GM18909 (cell line): ENCODE measurements around the gene HSPB9.
A peak's percentile ranks its signal among the peaks of the same experiment; 100 is the strongest.

Experiments used
- ATAC-seq: cut with Tn5 transposase; IDR thresholded peaks from one replicate; pipeline ENCODE4 v1.9.1; 2021; ENCODE audit warnings: mild to moderate bottlenecking; ENCODE audit not compliant: unreplicated experiment, poor library complexity

HSPB9 gene

GRCh38 chr17:42118126-42118510 lies 4.5 kb upstream of the HSPB9 start:
- no peak for ATAC-seq

GRCh38 chr17:42118545-42118944 lies 4.1 kb upstream of the HSPB9 start:
- no peak for ATAC-seq

GRCh38 chr17:42119301-42119700 lies 3.3 kb upstream of the HSPB9 start:
- no peak for ATAC-seq

GRCh38 chr17:42120161-42120769 lies 2.3 kb upstream of the HSPB9 start:
- ATAC-seq, result no peak

- ATAC-seq, result peak; percentile 67
These were observed 1.5 kb upstream of the HSPB9 start, which contains the start of gene KAT2A for GRCh38 chr17:42120770-42121769. Gene KAT2A, minus strand, starts transcription at chr17:42121367. Its CDS starts 63 bp downstream, at chr17:42121304.

GRCh38 chr17:42124256-42124655 lies 1.7 kb downstream of the HSPB9 start:
- no peak for ATAC-seq

GRCh38 chr17:42125565-42125964 lies 3.0 kb downstream of the HSPB9 start:
- no peak for ATAC-seq

GRCh38 chr17:42126836-42127235 lies 4.2 kb downstream of the HSPB9 start:
- no peak for ATAC-seq

- ATAC-seq, result no peak
These were observed 4.8 kb downstream of the HSPB9 start for GRCh38 chr17:42127414-42127813.

GRCh38 chr17:42129109-42129837 lies 6.7 kb downstream of the HSPB9 start:
- no peak for ATAC-seq

- ATAC-seq, result no peak
These were observed 7.8 kb downstream of the HSPB9 start for GRCh38 chr17:42130310-42130936.

GRCh38 chr17:42131232-42131631 lies 8.6 kb downstream of the HSPB9 start:
- ATAC-seq, result no peak

- no peak for ATAC-seq
These were observed 9.4 kb downstream of the HSPB9 start for GRCh38 chr17:42131981-42132432.

GRCh38 chr17:42132941-42133340 lies 10.3 kb downstream of the HSPB9 start:
- peak; percentile 27 for ATAC-seq

GRCh38 chr17:42133461-42134041 lies 10.9 kb downstream of the HSPB9 start:
- peak; percentile 68 for ATAC-seq

- ATAC-seq, result no peak
These were observed 12.5 kb downstream of the HSPB9 start for GRCh38 chr17:42135151-42135550.

GRCh38 chr17:42135664-42136653 lies 13.4 kb downstream of the HSPB9 start:
- ATAC-seq, result no peak

- no peak for ATAC-seq
These were observed 14.0 kb downstream of the HSPB9 start for GRCh38 chr17:42136654-42137051.
